Measurements from ENCODE around the gene SLC38A1. TPM values are rescaled to one million over a fixed set of nuclear protein-coding genes. Genes with fewer than 3 reads are reported as not detected.

SLC38A1 gene
- polyA plus RNA-seq, 1 of the 3 experiments (the other 2 are of a cell fraction), result 20.7 TPM

GRCh38 chr12:46160101-46160980 lies 108.5 kb downstream of the SLC38A1 start:
- Histone ChIP-seq H2AFZ (ENCODE audit: low read depth) (peak overlapping the region; percentile 37; the same call in 1 of the 2 replicates), H3K9me3 (peaks cover 6% of the 10 kb centered on the region; the same call in 1 of the 2 replicates), H4K20me1 (ENCODE audit: insufficient read depth) (no peaks in the 10 kb centered on the region), H3K4me1 (ENCODE audit: control insufficient read depth in 1 of 2, insufficient read depth in 2 of 2, low read depth in 1 of 2, low read length in 1 of 2) (peaks cover 18 to 33% of the 10 kb centered on the region in 2 experiments; a peak in 3 of 4 replicates), H3K27ac (ENCODE audit: low read depth in 2 of 2, low read length in 1 of 2) (peak overlapping the region; percentile 78 to 95), H3K4me2 (peak overlapping the region; percentile 46), H3K36me3 (replicated peaks in 1 of 2; ENCODE audit: control insufficient read depth in 1 of 2, insufficient read depth in 2 of 2, low read length in 1 of 2) (no peaks in the 10 kb centered on the region), H3K9me2 (no peaks in the 10 kb centered on the region), H3K9ac (peak overlapping the region; percentile 14; the same call in 1 of the 2 replicates), H3K27me3 (ENCODE audit: insufficient read depth) (no peaks in the 10 kb centered on the region), H3K79me2 (ENCODE audit: insufficient read depth) (no peaks in the 10 kb centered on the region), H3K4me3 (ENCODE audit: low read depth in 2 of 2, low read length in 1 of 2) (peak overlapping the region in 1 of 2 experiments; percentile 17; a peak in 1 of 4 replicates), H3F3A (replicated peaks; ENCODE audit: insufficient read depth) (peaks cover 12% of the 10 kb centered on the region)
- whole genome bisulfite sequencing (ENCODE audit: low lambda C conversion rate), result 24% methylated on average over 10 of the region's 10 CpGs
- ChIA-PET POLR2A (interaction anchor here (1.4 kb wide), 1 partner anchor 108 kb away, joined by 3 read pairs; the partner anchor contains the start of gene SLC38A1), CTCF (interaction anchor here (0.6 to 1.7 kb wide), 7 partner anchors 8 to 515 kb away, joined by 3 to 6 read pairs (median 3); no protein-coding TSS in a partner anchor)
- DNase-seq, result peak; percentile 34
- TF ChIP-seq TAF1 (IDR thresholded peaks at IDR 0.05; ENCODE audit: borderline replicate concordance, low read depth, low read length), result peak; percentile 37; the same call in 1 of the 2 replicates
- TF ChIP-seq RCOR1 (IDR thresholded peaks at IDR 0.05; ENCODE audit: low read length), result peak; percentile 71
- peak; percentile 69; the same call in 1 of the 2 replicates for TF ChIP-seq SIN3A (IDR thresholded peaks at IDR 0.05; ENCODE audit: borderline replicate concordance, low read depth, low read length)
- TF ChIP-seq TEAD4 (IDR thresholded peaks at IDR 0.05; ENCODE audit: borderline replicate concordance, insufficient read depth), result peak; percentile 75
- TF ChIP-seq JUND (IDR thresholded peaks at IDR 0.05), result peak; percentile 55
- TF ChIP-seq EP300 (IDR thresholded peaks at IDR 0.05; ENCODE audit: borderline replicate concordance in 1 of 2, low read depth in 1 of 2, low read length in 1 of 2), result peak; percentile 84 to 85
- no peak for TF ChIP-seq FOSL2 (IDR thresholded peaks at IDR 0.05; ENCODE audit: borderline replicate concordance, low read depth)
- TF ChIP-seq, protein P1, sequence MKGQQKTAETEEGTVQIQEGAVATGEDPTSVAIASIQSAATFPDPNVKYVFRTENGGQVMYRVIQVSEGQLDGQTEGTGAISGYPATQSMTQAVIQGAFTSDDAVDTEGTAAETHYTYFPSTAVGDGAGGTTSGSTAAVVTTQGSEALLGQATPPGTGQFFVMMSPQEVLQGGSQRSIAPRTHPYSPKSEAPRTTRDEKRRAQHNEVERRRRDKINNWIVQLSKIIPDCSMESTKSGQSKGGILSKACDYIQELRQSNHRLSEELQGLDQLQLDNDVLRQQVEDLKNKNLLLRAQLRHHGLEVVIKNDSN (IDR thresholded peaks at IDR 0.05; ENCODE audit: borderline replicate concordance, low read depth), result no peak; the same call in 1 of the 2 replicates
- TF ChIP-seq CHD2 (IDR thresholded peaks at IDR 0.05; ENCODE audit: low read length, partially characterized antibody), result no peak
- TF ChIP-seq RAD21 (IDR thresholded peaks at IDR 0.05; ENCODE audit: low read length), result no peak; the same call in 1 of the 2 replicates
- TF ChIP-seq TCF12 (IDR thresholded peaks at IDR 0.05), result peak; percentile 97
- TF ChIP-seq GATA2 (CRISPR knock-in tag; IDR thresholded peaks at IDR 0.05), result peak; percentile 64
- no peak for TF ChIP-seq RFX5 (IDR thresholded peaks at IDR 0.05; ENCODE audit: low read length)
- TF ChIP-seq, protein P2, sequence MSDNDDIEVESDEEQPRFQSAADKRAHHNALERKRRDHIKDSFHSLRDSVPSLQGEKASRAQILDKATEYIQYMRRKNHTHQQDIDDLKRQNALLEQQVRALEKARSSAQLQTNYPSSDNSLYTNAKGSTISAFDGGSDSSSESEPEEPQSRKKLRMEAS (IDR thresholded peaks at IDR 0.05; ENCODE audit: low read depth), result no peak; the same call in none of the 2 replicates
- TF ChIP-seq YY1 (IDR thresholded peaks at IDR 0.05; ENCODE audit: low read depth), result no peak; the same call in 1 of the 2 replicates
- no peak for TF ChIP-seq GABPA (IDR thresholded peaks at IDR 0.05; ENCODE audit: low read depth)
- TF ChIP-seq, protein P3, sequence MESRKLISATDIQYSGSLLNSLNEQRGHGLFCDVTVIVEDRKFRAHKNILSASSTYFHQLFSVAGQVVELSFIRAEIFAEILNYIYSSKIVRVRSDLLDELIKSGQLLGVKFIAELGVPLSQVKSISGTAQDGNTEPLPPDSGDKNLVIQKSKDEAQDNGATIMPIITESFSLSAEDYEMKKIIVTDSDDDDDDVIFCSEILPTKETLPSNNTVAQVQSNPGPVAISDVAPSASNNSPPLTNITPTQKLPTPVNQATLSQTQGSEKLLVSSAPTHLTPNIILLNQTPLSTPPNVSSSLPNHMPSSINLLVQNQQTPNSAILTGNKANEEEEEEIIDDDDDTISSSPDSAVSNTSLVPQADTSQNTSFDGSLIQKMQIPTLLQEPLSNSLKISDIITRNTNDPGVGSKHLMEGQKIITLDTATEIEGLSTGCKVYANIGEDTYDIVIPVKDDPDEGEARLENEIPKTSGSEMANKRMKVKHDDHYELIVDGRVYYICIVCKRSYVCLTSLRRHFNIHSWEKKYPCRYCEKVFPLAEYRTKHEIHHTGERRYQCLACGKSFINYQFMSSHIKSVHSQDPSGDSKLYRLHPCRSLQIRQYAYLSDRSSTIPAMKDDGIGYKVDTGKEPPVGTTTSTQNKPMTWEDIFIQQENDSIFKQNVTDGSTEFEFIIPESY (IDR thresholded peaks at IDR 0.05; ENCODE audit: borderline replicate concordance, low read depth), result no peak
- TF ChIP-seq SMC3 (IDR thresholded peaks at IDR 0.05; ENCODE audit: low read depth, low read length), result 0 out of 2 replicates have a peak, but pooled peaks have one; percentile 7
- TF ChIP-seq EZH2phosphoT487 (IDR thresholded peaks at IDR 0.05; ENCODE audit: borderline replicate concordance, low read depth), result no peak
- TF ChIP-seq, protein P4, sequence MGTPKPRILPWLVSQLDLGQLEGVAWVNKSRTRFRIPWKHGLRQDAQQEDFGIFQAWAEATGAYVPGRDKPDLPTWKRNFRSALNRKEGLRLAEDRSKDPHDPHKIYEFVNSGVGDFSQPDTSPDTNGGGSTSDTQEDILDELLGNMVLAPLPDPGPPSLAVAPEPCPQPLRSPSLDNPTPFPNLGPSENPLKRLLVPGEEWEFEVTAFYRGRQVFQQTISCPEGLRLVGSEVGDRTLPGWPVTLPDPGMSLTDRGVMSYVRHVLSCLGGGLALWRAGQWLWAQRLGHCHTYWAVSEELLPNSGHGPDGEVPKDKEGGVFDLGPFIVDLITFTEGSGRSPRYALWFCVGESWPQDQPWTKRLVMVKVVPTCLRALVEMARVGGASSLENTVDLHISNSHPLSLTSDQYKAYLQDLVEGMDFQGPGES (IDR thresholded peaks at IDR 0.05; ENCODE audit: low read depth, low read length), result no peak
- TF ChIP-seq MXI1 (IDR thresholded peaks at IDR 0.05; ENCODE audit: low read depth, low read length), result peak; percentile 65
- peak; percentile 86 for TF ChIP-seq FOXM1 (IDR thresholded peaks at IDR 0.05; ENCODE audit: low read depth)
- TF ChIP-seq, protein P5, sequence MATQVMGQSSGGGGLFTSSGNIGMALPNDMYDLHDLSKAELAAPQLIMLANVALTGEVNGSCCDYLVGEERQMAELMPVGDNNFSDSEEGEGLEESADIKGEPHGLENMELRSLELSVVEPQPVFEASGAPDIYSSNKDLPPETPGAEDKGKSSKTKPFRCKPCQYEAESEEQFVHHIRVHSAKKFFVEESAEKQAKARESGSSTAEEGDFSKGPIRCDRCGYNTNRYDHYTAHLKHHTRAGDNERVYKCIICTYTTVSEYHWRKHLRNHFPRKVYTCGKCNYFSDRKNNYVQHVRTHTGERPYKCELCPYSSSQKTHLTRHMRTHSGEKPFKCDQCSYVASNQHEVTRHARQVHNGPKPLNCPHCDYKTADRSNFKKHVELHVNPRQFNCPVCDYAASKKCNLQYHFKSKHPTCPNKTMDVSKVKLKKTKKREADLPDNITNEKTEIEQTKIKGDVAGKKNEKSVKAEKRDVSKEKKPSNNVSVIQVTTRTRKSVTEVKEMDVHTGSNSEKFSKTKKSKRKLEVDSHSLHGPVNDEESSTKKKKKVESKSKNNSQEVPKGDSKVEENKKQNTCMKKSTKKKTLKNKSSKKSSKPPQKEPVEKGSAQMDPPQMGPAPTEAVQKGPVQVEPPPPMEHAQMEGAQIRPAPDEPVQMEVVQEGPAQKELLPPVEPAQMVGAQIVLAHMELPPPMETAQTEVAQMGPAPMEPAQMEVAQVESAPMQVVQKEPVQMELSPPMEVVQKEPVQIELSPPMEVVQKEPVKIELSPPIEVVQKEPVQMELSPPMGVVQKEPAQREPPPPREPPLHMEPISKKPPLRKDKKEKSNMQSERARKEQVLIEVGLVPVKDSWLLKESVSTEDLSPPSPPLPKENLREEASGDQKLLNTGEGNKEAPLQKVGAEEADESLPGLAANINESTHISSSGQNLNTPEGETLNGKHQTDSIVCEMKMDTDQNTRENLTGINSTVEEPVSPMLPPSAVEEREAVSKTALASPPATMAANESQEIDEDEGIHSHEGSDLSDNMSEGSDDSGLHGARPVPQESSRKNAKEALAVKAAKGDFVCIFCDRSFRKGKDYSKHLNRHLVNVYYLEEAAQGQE (IDR thresholded peaks at IDR 0.05; ENCODE audit: low read depth, low read length), result no peak
- TF ChIP-seq MEF2A (IDR thresholded peaks at IDR 0.05; ENCODE audit: borderline replicate concordance, low read depth), result peak; percentile 9; the same call in 1 of the 2 replicates

Data from SK-N-SH (cell line).